ENCODE results near the gene GPR31.
"Not testable (repeated sequence)": the region's sequence is repeated elsewhere in the genome, so short reads cannot be mapped to it uniquely, and the experiment has no call there.

The GPR31 gene, protein sequence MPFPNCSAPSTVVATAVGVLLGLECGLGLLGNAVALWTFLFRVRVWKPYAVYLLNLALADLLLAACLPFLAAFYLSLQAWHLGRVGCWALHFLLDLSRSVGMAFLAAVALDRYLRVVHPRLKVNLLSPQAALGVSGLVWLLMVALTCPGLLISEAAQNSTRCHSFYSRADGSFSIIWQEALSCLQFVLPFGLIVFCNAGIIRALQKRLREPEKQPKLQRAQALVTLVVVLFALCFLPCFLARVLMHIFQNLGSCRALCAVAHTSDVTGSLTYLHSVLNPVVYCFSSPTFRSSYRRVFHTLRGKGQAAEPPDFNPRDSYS

DNA sequence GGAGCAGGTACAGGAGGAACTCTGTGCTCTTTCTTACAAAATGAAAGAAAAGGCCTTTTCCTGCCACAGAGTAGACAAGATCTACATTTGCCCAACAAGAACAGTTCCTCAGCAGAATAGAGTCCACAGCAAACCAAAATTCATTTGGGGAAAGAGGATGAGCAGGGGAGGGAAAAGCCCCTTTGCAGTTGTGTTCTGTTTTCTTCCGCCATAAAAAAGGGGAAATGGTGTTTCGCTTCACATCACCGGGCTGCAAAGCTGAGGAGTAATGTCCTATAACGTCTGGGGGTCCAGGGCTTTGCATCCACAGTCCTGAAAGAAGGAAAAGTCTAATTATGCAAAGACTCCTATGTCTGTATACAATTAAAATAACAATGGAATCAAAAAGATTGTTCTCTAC, at the start of gene GPR31:
GPR31 (minus strand) TSS at position 118 of the 400 bp plus-strand sequence. CDS start 149 bp downstream, outside the sequence.
- DNase-seq (ENCODE audit: low read depth, low spot score), result no peak

DNA sequence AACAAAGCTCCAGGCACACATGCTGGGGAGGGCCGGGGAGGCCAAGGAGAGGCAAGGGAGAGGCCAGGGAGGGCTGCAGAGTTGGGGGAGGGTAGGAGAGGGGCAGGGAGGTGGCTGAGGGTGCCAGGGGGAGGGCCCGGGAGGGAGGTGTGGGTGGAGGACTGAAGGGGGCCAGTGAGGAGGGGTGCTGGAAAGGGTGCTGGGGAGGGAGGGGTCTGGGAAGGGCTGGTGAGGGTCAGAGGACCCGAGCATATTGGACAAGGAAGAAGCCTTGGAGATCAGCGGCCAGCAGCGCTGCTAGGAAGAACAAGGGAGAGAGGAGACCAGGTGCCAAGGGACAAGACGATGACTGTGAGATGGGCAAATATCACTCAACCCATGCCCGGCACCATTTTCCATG, 49.7 kb upstream of the GPR31 start:
- no peak for DNase-seq (ENCODE audit: low read depth, low spot score)

DNA sequence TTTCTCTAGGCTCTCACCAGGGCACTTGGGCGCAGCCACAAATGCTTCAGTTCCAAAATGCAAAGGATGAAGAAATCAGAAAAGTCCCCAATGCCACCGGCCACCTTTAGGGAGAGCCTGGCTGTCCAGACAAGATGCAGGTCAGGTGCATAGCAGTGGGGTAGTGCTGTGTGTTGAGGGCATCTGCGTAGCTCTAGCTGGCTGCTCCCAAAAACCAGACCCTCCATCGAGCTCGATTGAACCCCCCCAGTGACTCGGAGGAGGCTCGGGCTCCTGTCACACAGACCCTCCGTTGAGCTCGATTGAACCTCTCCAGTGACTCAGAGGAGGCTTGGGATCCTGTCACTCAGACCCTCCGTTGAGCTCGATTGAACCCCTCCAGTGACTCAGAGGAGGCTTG, 47.5 kb upstream of the GPR31 start:
- not testable (repeated sequence) for DNase-seq (ENCODE audit: low read depth, low spot score)

DNA sequence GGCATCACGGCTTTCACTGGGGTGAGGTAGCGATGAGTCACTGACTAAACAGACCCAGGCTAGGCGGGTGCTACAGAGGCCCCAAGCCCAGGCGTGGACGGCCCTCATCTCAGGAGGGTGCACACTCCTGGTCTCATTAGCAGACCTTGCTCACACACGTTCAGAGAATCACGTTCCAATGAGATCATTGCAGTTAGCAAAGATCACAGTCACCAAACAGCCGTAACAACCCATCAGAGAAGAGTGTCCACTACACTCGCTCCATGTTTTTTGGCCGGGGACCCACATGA, 46.2 kb upstream of the GPR31 start:
- not testable (repeated sequence) for DNase-seq (ENCODE audit: low read depth, low spot score)

DNA sequence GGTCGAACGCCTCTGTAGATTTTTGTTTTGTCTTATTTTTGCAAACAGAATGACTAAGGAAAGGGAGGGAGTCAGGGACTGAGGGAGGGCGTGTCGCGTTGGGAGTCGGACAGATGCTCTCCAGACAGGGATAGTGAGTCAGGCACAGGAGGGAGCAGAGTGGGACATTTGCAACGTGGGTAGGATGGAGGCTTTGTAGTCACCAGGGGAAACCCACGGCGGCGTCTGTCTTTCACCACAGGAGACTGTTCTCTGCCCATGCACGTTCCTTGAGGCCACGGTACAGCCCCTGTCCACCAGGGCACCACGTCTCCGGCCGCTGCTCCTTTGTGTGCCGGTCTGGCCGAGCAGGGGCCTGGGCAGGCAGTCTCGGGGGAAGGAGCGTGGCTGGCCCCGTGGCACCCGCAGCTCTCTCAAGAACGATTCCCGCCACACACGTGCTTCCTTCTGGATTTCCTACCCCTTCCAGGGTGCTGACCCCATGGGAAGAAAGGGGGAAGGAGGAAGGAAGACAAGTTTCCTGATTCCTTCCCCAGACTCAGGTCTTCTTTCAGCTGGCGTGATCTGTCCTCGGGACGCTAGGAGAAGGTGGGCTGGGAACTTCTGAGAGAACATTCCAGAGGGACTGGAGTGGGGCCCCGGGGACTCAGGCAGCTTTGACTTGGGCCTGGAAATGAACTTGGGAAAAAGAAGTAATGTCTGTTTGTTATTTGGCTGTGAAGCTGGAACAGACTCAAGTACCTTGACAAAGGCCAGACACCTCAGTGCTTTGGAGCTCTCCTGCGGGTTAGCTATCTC, 45.7 kb upstream of the GPR31 start:
- DNase-seq (ENCODE audit: low read depth, low spot score), result not testable (repeated sequence)

DNA sequence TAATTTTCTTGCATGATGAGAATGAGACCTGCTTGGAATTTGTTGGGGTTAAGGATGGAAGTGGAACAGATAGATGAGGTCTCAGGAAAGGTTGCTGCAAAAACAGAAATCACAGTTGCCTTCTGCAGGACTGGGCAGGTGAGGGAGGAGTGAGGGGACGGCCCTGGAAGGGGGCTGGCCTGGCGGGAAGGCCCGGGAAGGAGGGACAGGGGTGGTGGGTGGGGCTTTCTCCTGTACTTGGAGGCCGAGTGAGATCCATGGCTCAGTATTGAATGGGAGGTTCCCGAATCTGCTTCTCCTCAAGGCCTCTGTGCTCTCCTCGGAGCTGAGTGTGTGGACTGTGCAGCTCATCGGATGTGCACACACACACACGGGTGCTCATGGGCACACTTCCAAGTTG, 44.8 kb upstream of the GPR31 start:
- DNase-seq (ENCODE audit: low read depth, low spot score), result not testable (repeated sequence)

DNA sequence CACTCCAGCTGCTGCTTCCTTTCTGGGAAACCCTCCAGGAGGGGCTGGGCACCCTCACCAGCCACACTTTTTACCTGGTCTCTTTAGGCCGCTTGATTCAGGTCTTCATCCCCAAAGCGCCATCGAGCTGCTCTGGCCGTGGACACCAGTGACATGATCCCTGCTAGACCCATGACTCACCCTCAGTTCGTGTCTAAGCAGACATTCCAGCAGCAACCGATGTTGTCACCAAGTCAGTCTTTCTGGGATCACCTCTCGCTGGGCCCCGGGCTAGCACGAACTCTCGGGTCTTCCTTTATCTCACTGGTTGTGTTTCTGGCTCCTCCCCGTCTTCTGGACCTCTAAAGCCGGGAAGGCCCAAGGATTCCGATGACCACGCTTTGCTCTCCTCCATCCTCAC, 43.0 kb upstream of the GPR31 start:
- no peak for DNase-seq (ENCODE audit: low read depth, low spot score)

DNA sequence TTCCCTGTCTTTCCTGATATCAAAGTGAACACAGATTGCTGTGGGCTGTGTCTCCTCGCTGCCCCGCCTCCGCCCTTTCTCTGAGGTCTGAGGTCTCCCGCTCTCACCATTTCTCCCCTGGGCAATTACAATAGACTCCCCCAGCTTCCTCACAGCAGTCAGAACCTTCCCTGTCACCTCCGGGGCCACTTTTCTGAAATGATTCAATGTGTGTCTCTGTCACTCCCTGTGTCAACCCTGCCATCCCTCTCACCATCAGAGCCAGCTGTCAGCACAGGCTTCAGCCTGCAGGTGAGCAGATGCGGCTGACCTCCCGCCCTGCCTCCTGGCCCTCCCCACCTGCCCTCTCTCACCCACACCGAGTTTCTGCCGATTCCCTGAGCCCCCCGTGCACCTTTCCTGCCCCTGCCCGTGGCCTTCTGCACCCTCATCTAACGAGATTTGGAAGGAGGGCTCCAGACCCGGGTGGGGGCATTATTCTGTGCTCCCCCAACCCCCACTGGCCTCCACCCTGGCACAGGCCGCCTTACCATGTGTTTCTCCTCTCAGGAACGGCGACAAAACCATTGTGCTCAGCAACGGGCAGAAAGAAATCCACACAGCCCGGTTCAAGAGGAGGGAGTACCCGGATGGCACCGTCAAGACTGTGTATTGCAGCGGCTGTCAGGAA, 38.3 kb upstream of the GPR31 start:
- not testable (repeated sequence) for DNase-seq (ENCODE audit: low read depth, low spot score)

DNA sequence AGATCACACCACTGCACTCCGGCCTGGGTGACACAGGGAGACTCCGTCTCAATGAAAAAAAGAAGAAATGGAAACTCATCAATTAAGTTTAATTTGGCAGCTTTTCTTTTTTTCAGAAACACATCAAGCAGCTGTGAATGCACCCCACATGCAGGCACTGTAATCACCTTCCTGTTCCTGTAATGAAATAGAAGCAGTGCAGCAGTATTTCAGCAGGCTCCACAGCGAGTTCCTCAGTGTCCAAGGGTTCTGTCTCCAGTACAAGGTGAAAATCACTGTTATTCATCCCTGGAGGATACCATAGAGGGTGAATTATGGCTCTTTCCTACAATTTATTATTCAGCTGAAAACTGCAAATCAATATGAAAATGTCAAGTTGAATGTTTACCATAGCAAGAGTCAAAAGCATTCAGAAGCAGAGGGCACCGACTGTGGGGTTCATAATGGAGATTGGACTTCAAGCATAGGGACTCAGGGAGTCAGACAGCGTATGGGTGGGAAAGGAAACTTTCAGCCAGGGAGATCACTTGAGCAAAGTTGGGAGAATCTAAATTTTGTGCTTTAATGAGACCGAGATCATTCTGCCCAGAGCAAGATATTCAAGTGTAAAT, 35.8 kb upstream of the GPR31 start:
- DNase-seq (ENCODE audit: low read depth, low spot score), result not testable (repeated sequence)

DNA sequence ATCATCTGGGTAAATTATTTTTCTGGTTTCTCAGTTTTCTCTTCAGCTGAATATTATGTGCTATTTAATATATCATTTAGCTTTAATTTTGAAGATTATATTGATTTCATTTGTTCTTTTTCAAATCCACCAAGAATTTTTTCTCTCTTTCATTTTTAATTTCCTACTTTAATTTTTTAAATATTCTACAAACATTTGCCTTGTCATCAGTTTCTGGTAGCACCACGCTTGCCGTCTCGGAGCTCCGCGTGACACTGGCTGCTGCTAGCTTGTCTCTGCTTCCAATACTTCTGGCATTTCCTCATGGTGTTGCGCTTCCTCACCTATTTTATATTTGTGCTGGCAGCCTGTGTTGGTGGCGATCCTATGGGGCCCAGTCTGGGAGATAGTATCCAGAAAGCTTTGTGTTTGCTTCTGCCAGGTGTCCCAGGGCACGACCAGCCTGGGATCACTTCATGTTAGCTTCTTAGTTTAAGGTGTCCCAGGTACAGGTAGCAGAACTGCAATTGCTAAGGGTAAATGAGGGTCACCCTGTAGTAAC, 33.3 kb upstream of the GPR31 start:
- DNase-seq (ENCODE audit: low read depth, low spot score), result not testable (repeated sequence)

DNA sequence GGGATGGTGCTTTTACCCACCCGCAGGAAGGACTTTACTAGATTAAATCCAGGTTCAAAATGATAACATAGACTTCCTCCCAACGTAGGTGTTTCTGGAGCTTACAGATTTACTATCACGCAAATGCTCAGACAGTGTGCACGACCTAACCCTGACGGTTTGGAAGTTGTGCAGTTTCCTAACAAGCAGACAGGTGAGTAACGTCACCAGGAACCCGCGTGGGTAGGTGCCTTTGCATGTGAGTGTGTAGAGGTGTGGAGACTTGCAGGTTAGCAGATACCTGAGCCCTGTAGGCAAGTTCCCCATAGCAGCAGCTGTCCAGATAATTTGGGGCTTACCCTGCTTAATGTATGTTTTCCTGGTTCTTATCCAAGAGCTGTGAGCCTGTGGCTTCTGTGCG, 29.5 kb upstream of the GPR31 start:
- not testable (repeated sequence) for DNase-seq (ENCODE audit: low read depth, low spot score)

DNA sequence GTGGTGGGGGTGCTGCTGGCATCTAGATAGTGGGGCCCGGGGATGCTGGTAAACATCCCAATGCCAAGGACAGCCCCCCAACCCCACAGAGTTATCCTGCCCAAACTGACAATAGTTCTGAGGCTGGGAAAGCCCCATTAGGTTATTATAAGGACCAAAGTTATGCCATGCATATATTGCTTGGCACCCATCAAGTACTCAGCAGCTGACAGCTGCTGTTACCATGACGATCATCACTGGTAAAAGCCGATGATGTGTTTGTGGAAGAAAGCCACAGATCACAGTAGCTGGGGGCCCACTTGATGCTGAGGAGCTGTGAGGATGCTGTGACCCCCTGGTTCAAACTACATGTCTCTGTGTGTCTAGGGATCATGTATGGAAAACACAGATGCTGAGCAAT, 27.3 kb upstream of the GPR31 start:
- not testable (repeated sequence) for DNase-seq (ENCODE audit: low read depth, low spot score)

DNA sequence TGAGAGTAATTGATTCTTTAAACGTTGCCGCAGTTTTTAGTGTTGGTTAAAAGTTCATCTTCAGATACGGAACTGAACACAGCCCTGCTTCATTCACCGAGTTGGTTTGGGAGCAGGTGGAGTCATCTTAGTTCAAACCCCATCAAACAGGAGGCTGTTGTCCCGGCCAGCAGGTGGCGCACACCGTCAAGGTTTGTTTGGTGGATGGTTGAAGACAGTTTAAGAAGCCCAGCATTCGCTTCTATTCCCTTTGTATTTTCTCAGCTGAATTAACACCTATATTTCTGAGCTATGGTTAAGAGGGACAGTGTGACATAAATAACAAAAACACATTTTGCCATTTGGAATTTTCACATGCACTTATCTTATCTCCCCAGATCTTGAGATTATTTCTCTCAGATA, 25.1 kb upstream of the GPR31 start:
- DNase-seq (ENCODE audit: low read depth, low spot score), result not testable (repeated sequence)

DNA sequence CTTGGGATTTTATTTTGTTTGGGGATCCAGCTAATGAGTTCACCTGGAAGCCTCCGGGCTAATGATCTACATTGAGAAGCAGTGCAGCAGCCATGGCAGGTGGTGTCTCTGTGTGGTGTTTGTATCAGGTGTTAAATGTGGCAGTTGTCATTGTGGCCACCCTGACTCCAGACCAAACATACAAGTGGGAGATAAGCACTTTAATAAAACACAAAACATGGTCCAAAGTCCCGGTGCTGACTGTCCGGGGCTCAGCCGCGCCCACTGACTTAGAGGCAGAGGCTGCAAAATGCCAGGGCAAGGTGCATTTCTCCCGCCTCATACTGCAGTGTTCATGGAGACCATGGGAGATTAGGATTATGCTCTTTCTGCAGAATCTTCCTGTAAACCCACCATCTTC, 23.6 kb upstream of the GPR31 start:
- DNase-seq (ENCODE audit: low read depth, low spot score), result not testable (repeated sequence)

DNA sequence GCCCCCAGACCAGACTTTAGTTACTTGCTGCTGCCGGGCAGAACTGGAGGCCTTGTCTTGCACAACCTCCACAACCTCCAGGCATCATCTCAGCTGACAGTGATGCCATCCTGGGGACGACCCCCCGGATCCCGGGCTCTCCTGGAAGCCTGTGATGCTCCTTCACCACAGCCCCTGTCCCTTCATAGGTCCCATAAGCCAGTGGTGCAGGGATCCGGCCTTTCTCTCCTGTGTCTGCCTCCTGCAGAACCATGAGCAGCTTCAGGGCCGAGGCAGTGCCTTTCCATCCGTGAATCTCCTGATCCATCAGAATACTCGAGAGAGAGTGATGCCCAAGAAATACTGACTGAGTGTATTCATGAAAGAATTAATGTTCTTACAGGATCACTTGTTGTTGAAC, 22.3 kb upstream of the GPR31 start:
- DNase-seq (ENCODE audit: low read depth, low spot score), result not testable (repeated sequence)

DNA sequence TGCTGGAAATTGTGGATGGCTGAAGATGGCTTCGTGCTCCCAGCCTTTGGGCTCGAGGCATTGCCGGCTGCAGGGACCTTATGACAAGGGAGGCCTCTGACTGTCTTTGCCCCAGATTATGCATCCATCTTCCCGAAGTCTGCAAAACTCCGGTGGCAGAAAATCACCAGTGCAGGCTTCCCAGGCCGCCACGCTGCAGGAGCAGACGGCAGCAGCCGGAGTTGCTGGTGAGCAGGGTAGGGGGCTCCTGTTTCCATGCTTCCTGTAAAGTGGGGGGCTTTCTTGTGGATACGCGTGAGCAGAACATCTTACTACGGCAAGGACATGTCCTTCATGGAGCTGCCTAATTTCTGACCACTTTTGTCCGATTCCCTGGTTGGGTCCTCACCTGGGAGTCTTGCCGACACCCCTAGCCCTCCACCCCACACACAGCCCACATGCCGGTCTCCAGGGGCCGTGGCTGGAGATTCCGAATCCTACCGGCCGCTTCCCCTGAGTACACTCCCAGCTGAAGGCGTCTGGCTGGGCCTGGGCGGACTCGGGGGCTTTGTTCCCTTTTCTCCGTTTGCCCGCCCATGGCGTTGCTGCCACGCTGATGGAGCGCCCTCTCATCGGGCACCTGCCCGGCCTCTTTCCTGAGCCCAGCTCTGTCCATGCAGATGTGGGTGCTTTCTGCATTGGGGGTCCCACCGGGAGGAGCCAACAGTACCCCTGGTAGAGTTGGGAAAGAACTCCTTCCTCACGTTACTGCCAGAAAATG, 21.3 kb upstream of the GPR31 start:
- not testable (repeated sequence) for DNase-seq (ENCODE audit: low read depth, low spot score)

DNA sequence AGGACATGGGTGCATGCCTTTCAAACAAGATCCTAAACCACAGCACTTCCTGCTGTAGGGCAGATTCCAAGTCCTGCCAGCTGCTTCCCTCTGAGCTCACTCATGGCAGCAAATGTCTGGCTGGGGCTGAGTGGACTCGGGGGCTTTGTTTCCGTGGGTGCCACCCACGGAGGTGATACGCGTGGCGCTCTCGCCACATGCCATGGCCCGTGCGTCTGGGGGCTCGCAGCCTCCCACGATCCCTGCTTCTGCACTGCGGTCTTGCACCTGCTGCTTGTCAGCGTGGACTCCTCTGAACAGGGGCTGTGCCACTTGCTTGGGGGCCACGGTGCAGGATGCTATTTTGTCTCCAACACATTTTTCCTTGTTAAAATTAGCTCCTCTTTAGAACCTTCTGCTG, 19.5 kb upstream of the GPR31 start:
- DNase-seq (ENCODE audit: low read depth, low spot score), result not testable (repeated sequence)

DNA sequence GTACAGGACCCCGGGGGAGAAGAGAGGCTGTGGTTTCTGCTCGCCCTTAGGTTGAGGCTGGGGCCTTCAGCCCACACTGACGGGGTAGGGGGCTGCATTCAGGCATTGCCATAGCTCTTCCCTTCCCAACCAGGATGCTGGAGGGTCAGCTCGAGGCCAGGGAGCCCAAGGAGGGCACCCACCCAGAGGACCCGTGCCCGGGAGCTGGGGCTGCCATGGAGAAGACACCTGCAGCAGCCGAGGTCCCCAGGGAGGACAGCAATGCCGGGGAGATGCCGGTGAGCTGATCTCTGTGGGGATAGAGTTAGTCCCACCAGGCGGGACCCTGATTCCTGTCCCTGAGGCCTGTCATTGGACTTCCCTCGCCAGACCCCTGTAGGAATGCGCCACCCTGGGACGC, 14.2 kb upstream of the GPR31 start:
- not testable (repeated sequence) for DNase-seq (ENCODE audit: low read depth, low spot score)

DNA sequence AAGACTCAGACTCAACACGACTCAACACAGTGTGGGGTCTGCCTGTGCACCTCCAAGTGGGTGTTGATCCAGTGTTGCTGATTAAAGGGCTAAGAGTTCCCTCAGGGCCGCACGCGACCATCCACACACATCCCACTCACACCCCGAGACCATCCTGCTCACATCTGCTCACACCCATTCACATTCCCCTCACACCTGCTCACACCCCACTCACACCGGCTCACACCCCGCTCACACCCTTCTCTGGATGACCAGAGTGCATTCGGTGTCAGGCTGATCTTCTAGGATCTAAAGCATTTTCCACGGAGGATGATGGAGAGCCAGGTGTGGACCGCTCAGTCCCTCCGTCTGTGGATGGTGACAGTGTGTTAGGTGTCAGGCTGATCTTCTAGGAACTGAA, 13.5 kb upstream of the GPR31 start:
- DNase-seq (ENCODE audit: low read depth, low spot score), result not testable (repeated sequence)

DNA sequence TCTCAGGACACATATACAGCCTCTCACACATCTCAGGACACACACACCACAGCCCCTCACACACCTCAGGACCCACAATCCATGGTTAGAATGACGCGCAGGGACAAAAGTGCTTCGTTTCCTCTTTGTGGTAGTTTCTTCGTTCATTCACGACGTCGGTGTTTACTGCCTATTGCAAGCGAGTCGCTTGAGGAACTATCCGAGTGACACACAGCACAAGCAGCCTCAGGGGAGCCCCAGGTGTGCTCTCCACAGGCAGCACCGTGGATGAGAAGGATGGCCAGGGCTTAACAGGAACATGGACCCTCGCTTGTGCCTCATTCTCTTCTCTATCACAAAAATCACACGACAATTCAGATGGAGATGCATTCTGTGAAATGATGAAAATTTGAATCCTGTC, 12.1 kb upstream of the GPR31 start:
- not testable (repeated sequence) for DNase-seq (ENCODE audit: low read depth, low spot score)

DNA sequence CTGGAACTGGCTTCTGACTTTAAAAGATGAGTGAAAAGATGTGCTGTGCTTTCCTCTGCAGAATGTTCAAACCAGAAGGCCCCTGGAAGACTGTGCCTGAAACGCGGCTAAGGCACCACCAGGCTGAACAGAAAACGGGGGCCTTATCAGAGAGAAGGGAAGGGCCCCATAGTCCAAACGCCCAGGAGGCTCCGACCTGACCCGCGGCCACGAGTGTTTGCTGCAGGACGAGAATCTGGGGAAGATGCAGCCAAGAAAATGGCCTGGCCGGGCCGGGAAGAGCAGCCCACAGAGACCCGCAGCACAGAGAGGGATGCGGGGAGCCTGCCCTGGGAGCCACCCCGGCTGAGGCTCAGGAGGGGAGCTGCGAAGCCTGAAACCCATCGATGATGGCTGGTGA, 10.5 kb upstream of the GPR31 start:
- not testable (repeated sequence) for DNase-seq (ENCODE audit: low read depth, low spot score)
